ENCODE data around the gene SLC38A8. TPM values are rescaled to one million over a fixed set of nuclear protein-coding genes. Genes with fewer than 3 reads are reported as not detected.

SLC38A8 gene
- total RNA-seq, 1 experiment from 2014 or later: not detected

DNA sequence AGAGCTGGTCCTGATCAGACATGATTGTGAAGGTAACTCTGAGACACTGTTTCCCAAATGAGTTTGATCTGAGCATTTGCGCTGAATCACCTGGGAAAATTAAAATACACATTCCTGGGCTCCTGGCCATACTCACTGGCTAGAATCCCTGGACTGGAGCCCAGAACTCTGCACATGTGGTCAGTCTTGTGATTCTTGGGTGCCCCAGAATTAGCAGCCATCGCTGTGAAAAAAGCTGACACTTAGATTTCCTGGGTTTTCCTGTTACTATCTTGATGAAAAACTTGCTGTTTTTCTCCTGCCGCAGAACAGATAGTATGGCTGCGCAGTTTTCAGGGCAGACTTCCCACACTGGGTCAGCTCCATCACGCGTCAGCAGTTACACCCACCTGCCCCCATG lies 50.0 kb downstream of the SLC38A8 start:
- Histone ChIP-seq H3K36me3 (no peaks in the 10 kb centered on the region), H3K27me3 (no peaks in the 10 kb centered on the region), H3K4me1 (no peaks in the 10 kb centered on the region), H3K9me3 (replicated peaks) (no peaks in the 10 kb centered on the region), H3K4me3 (no peak overlapping the region), H3K27ac (no peak overlapping the region)
- no peak for DNase-seq

GRCh38 chr16:83990492-83990891 lies 52.1 kb downstream of the SLC38A8 start:
- Histone ChIP-seq H3K27ac (no peak overlapping the region), H3K9me3 (replicated peaks) (no peaks in the 10 kb centered on the region), H3K4me3 (no peak overlapping the region), H3K4me1 (no peaks in the 10 kb centered on the region), H3K36me3 (no peaks in the 10 kb centered on the region), H3K27me3 (no peaks in the 10 kb centered on the region)
- DNase-seq: no peak

DNA sequence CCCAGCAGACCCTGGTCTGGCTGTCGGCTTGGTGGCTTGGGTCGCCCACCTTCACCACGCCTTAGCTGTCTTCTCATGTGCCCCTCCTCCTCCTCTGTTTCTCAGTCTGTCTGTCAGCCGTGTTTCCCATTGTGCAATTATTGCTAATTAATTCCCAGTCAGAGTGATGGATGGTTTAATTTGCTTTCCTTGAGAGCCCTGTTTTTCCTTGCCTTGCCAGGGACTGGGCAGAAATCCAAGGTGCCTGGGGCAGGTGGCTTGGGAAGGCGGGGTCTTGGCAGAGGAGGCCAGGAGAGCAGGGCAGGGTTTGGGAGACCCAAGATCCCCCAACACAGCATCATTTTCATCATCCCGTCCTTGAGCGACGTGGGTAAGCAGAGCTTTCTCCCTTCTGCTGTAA lies 53.3 kb downstream of the SLC38A8 start:
- no peak for DNase-seq
- H3K4me1 ChIP-seq: no peaks in the 10 kb centered on the region
- H3K9me3 ChIP-seq (replicated peaks): no peaks in the 10 kb centered on the region
- no peaks in the 10 kb centered on the region for H3K27me3 ChIP-seq
- H3K4me3 ChIP-seq: no peak overlapping the region
- H3K27ac ChIP-seq: no peak overlapping the region
- no peaks in the 10 kb centered on the region for H3K36me3 ChIP-seq

DNA sequence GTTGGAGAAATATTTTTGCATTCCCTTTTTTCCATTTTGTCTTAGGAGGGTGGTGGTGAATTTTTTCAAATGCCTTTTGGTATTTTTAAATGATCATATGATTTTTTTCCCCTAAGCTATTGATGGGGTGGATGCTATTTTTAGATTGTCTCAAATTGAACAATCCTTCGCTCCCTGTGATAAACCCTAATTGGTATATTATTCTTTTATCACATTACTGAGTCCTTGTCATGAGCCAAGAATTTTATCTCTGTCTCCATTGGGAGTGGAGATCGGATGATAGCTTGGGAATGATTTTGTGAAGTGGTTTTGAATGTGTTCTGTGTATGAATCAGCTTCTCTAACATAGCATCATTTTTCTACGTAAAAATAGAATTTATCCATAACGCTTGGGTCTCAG lies 59.1 kb downstream of the SLC38A8 start:
- no peak for DNase-seq
- no peaks in the 10 kb centered on the region for H3K9me3 ChIP-seq (replicated peaks)
- no peak overlapping the region for H3K4me3 ChIP-seq
- H3K36me3 ChIP-seq: no peaks in the 10 kb centered on the region
- no peak overlapping the region for H3K27ac ChIP-seq
- H3K4me1 ChIP-seq: no peaks in the 10 kb centered on the region
- no peaks in the 10 kb centered on the region for H3K27me3 ChIP-seq

DNA sequence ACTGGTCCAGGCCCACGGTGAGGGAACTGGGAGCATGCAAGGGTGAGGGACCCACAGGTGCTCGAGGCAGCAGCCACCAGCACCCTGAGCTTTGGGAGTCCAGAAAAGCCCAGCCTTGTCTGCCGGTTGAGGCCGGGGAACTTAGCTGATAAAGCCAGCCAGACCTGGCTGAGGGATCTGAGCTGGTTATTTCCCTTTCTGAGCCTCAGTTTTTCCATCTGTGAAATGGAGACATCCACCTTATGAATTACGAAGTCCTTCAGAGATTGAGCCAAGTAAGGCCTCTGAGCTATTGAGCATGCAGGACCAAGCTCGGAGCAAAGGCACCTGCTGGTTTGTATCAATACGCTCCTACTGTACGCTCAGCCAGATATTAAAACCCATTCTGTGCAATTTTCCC lies 60.8 kb downstream of the SLC38A8 start:
- Histone ChIP-seq H3K4me3 (no peak overlapping the region), H3K36me3 (no peaks in the 10 kb centered on the region), H3K27ac (no peak overlapping the region), H3K4me1 (no peaks in the 10 kb centered on the region), H3K9me3 (replicated peaks) (no peaks in the 10 kb centered on the region), H3K27me3 (no peaks in the 10 kb centered on the region)
- no peak for DNase-seq

- no peaks in the 10 kb centered on the region for H3K36me3 ChIP-seq
- H3K27me3 ChIP-seq: no peaks in the 10 kb centered on the region
- no peaks in the 10 kb centered on the region for H3K9me3 ChIP-seq (replicated peaks)
- H3K4me1 ChIP-seq: no peaks in the 10 kb centered on the region
- no peak for DNase-seq
- no peak overlapping the region for H3K4me3 ChIP-seq
- H3K27ac ChIP-seq: no peak overlapping the region
These were observed 61.8 kb downstream of the SLC38A8 start for GRCh38 chr16:83980794-83981193.

DNA sequence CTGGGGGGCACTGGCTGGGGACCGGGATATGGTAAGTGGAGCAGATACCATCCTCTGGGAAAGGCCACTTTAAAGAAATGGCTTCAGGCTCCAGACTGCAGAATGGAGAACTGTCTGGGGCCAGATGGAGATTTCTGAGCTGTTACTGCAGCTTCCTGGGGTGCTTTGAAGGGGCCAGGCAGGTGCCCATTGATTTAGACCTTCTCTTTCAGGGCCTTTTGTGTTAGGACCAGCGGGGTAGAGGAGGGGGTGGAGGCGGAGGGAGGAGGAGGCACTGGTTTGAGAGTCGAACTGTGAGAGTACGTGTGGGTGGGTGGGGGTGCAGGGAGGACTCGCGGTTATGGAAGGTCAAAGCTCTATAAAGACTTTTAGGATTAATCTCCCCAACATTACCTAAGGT lies 63.2 kb downstream of the SLC38A8 start:
- no peak overlapping the region for H3K27ac ChIP-seq
- no peaks in the 10 kb centered on the region for H3K4me1 ChIP-seq
- no peaks in the 10 kb centered on the region for H3K27me3 ChIP-seq
- H3K9me3 ChIP-seq (replicated peaks): no peaks in the 10 kb centered on the region
- DNase-seq: no peak
- H3K36me3 ChIP-seq: no peaks in the 10 kb centered on the region
- no peak overlapping the region for H3K4me3 ChIP-seq

- Histone ChIP-seq H3K27me3 (no peaks in the 10 kb centered on the region), H3K4me1 (no peaks in the 10 kb centered on the region), H3K36me3 (no peaks in the 10 kb centered on the region), H3K27ac (no peak overlapping the region), H3K4me3 (no peak overlapping the region), H3K9me3 (replicated peaks) (no peaks in the 10 kb centered on the region)
- no peak for DNase-seq
These were observed 64.1 kb downstream of the SLC38A8 start for GRCh38 chr16:83978401-83978904.

- no peaks in the 10 kb centered on the region for H3K4me1 ChIP-seq
These were observed 65.4 kb downstream of the SLC38A8 start for GRCh38 chr16:83977056-83977815.

GRCh38 chr16:83975590-83976260 lies 66.9 kb downstream of the SLC38A8 start:
- Histone ChIP-seq H3K4me1 (no peaks in the 10 kb centered on the region), H3K36me3 (no peaks in the 10 kb centered on the region), H3K27me3 (no peaks in the 10 kb centered on the region), H3K9me3 (replicated peaks) (no peaks in the 10 kb centered on the region), H3K4me3 (no peak overlapping the region), H3K27ac (no peak overlapping the region)
- DNase-seq: no peak

More at GRCh38 chr16:83977056-83977815, 65.4 kb downstream of the SLC38A8 start:
- Histone ChIP-seq H3K36me3 (no peaks in the 10 kb centered on the region), H3K4me3 (no peak overlapping the region), H3K9me3 (replicated peaks) (no peaks in the 10 kb centered on the region), H3K27ac (no peak overlapping the region), H3K27me3 (no peaks in the 10 kb centered on the region)
- DNase-seq: no peak

GRCh38 chr16:83974475-83974874 lies 68.1 kb downstream of the SLC38A8 start:
- Histone ChIP-seq H3K4me1 (no peaks in the 10 kb centered on the region), H3K27me3 (no peaks in the 10 kb centered on the region), H3K4me3 (no peak overlapping the region)

DNA sequence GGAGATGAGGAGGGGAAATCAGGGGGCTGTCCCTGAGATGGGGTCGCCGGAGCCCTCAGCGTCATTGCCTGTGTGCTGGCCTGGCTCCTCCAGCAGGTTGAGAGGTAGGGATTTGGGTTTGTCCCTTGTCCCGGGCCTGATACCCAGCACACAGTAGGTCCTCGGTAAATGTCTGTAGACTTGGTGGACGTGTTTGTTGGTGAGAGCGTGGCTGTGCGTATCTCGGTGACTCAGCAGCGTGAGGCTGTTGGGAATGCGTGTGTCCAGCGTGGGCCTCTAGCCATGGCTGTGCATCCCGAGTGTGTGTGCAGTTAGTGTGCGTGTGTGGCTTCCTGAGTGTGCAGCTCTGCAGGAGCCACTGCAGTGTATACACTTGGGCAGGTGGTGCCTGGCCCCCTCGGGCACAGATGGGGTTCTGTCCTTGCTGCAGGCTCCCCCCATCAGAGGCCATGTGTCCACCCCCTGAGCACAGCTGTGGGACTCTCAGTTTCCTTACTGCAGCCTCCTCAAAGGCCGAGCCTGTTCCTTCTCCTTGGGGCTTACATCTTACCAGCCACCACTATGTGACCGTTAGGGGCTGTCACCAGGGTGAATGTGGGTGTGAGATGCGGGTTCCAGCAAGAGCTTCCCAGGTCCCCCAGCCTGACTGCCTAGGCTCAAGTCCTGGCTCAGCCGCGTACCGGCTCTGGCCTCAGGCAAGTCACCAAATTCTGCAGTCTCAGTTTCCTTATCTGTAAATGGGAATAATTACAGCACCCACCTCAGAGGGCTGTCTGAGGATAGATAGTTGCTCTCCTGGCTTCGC lies 68.8 kb downstream of the SLC38A8 start:
- no peak for DNase-seq
- no peak overlapping the region for H3K27ac ChIP-seq
- H3K36me3 ChIP-seq: no peaks in the 10 kb centered on the region
- no peaks in the 10 kb centered on the region for H3K27me3 ChIP-seq
- H3K4me3 ChIP-seq: no peak overlapping the region
- no peaks in the 10 kb centered on the region for H3K4me1 ChIP-seq
- H3K9me3 ChIP-seq (replicated peaks): no peaks in the 10 kb centered on the region

More at GRCh38 chr16:83974475-83974874, 68.1 kb downstream of the SLC38A8 start:
- no peaks in the 10 kb centered on the region for H3K36me3 ChIP-seq
- no peak for DNase-seq
- H3K9me3 ChIP-seq (replicated peaks): no peaks in the 10 kb centered on the region
- no peak overlapping the region for H3K27ac ChIP-seq

DNA sequence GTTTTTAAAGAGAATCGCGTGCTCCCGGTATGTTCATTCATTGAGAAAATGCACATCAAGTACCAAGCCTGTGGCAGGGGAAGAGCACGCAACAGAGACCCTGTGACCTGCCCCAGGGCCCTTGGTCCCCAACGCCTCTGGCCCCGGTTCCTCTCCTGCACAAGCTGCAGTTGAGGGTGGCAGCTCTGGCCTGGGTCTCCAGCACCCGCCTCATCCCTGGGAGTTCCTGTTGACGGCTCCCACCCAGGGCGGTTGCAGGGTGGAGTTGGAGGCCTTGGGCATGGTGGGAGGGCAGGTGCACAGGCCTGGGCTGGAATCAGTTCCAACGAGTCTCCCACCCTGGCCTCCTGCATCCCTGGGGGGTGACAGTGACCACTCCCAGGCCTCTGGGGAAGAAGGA lies 69.5 kb downstream of the SLC38A8 start:
- no peak for DNase-seq

DNA sequence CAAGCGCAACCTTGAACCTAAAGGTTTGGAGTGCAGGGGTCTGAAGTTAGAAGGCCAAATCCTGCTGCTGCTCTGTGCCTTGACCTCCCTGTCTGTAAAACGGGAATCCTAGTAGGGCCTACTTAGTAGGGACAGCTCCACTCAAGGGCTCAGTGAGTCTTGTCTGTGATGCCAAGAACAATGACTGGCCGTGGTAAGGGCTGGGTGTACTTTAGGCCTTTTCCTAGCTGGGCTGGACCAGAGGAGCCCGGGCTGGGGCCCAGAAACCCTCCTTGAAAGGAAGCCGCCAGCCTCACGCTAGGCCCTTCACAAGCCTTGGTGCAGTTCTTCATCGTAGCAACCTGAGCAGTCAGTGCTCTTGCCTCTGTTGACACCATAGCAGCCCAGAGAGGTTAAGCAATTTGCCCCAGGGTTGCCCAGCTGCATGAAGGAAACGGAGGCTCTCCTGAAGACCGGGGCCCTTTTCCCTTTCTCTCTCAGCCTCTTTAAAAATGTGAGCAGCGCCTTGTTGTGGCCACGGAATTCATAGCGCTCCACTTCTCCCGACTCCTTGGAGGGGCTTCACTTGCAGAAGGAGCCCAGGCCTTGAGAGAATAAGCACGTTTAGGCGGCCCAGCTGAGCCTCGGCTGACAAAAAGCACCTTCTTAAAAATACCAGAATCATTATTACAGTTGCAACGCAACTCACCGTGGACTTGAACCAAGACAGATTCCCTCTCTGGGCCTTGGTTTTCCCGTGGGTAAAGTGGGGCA lies 70.2 kb downstream of the SLC38A8 start:
- H3K36me3 ChIP-seq: no peaks in the 10 kb centered on the region
- no peak overlapping the region for H3K4me3 ChIP-seq
- no peak overlapping the region for H3K27ac ChIP-seq
- DNase-seq: no peak
- H3K27me3 ChIP-seq: no peaks in the 10 kb centered on the region
- H3K4me1 ChIP-seq: no peaks in the 10 kb centered on the region
- H3K9me3 ChIP-seq (replicated peaks): no peaks in the 10 kb centered on the region

More for the DNA sequence above, 69.5 kb downstream of the SLC38A8 start:
- H3K36me3 ChIP-seq: no peaks in the 10 kb centered on the region
- no peaks in the 10 kb centered on the region for H3K27me3 ChIP-seq
- no peaks in the 10 kb centered on the region for H3K4me1 ChIP-seq
- H3K4me3 ChIP-seq: no peak overlapping the region
- no peaks in the 10 kb centered on the region for H3K9me3 ChIP-seq (replicated peaks)
- H3K27ac ChIP-seq: no peak overlapping the region
